ENCODE data around the gene CCN5.
"Not testable (repeated sequence)": the region's sequence is repeated elsewhere in the genome, so short reads cannot be mapped to it uniquely, and the experiment has no call there.

The CCN5 gene

GRCh38 chr20:44759595-44759994 is 44.4 kb downstream of the CCN5 start:
- DNase-seq (ENCODE audit: low read depth): no peak
- TF ChIP-seq CTCF (IDR thresholded peaks at IDR 0.05; ENCODE audit: insufficient read depth, low read depth, low read length, missing control alignments): no peak
- no peak overlapping the region for H3K4me3 ChIP-seq (ENCODE audit: low read depth, low read length)

- no peak overlapping the region for H3K4me3 ChIP-seq (ENCODE audit: low read depth, low read length)
- DNase-seq (ENCODE audit: low read depth): no peak
These were observed 46.3 kb downstream of the CCN5 start for GRCh38 chr20:44761423-44761822.

GRCh38 chr20:44762466-44763140 is 47.4 kb downstream of the CCN5 start:
- TF ChIP-seq CTCF (IDR thresholded peaks at IDR 0.05; ENCODE audit: insufficient read depth, low read depth, low read length, missing control alignments): no peak
- H3K4me3 ChIP-seq (ENCODE audit: low read depth, low read length): no peak overlapping the region
- DNase-seq (ENCODE audit: low read depth): no peak

More at GRCh38 chr20:44761423-44761822, 46.3 kb downstream of the CCN5 start:
- TF ChIP-seq CTCF (IDR thresholded peaks at IDR 0.05; ENCODE audit: insufficient read depth, low read depth, low read length, missing control alignments): no peak

GRCh38 chr20:44763798-44764197 is 48.6 kb downstream of the CCN5 start:
- not testable (repeated sequence) for H3K4me3 ChIP-seq (ENCODE audit: low read depth, low read length); DNase-seq (ENCODE audit: low read depth)

- no peak for TF ChIP-seq CTCF (IDR thresholded peaks at IDR 0.05; ENCODE audit: insufficient read depth, low read depth, low read length, missing control alignments)
- no peak overlapping the region for H3K4me3 ChIP-seq (ENCODE audit: low read depth, low read length)
- no peak for DNase-seq (ENCODE audit: low read depth)
These were observed 49.9 kb downstream of the CCN5 start for GRCh38 chr20:44765091-44765490.

GRCh38 chr20:44765701-44766347 is 50.7 kb downstream of the CCN5 start:
- no peak for DNase-seq (ENCODE audit: low read depth)
- no peak overlapping the region for H3K4me3 ChIP-seq (ENCODE audit: low read depth, low read length)
- TF ChIP-seq CTCF (IDR thresholded peaks at IDR 0.05; ENCODE audit: insufficient read depth, low read depth, low read length, missing control alignments): no peak

- no peak for TF ChIP-seq CTCF (IDR thresholded peaks at IDR 0.05; ENCODE audit: insufficient read depth, low read depth, low read length, missing control alignments)
These were observed 53.1 kb downstream of the CCN5 start for GRCh38 chr20:44768256-44768655.

More at GRCh38 chr20:44768256-44768655, 53.1 kb downstream of the CCN5 start:
- DNase-seq (ENCODE audit: low read depth): no peak
- no peak overlapping the region for H3K4me3 ChIP-seq (ENCODE audit: low read depth, low read length)

Measured in GM12865 (cell line).